Parathyroid adenoma (tissue), 2 donors: ENCODE measurements around the gene HYAL4.
"Not testable (repeated sequence)": the region's sequence is repeated elsewhere in the genome, so short reads cannot be mapped to it uniquely, and the experiment has no call there.

Experiments used
- H2AFZ ChIP-seq: fragments of 300-600 bp; sonication (generic); one replicate; pipeline ENCODE4 v1.7.0; 2017; ENCODE audit warnings: antibody characterized with exemption, mild to moderate bottlenecking
- H3K27ac ChIP-seq: fragments of 300-600 bp; sonication (generic); one replicate; pipeline ENCODE4 v1.7.0; 2017
- H3K27me3 ChIP-seq: fragments of 300-600 bp; sonication (generic); one replicate; pipeline ENCODE4 v1.7.0; 2017; ENCODE audit warnings: low read length; ENCODE audit not compliant: control insufficient read depth, insufficient read depth
- H3K36me3 ChIP-seq: fragments of 300-600 bp; sonication (generic); one replicate; pipeline ENCODE4 v1.7.0; 2017; ENCODE audit warnings: low read length; ENCODE audit not compliant: control insufficient read depth, insufficient read depth
- H3K4me1 ChIP-seq: fragments of 300-600 bp; sonication (generic); one replicate; pipeline ENCODE4 v1.7.0; 2017; ENCODE audit warnings: control low read depth
- H3K4me2 ChIP-seq: fragments of 300-600 bp; sonication (generic); one replicate; pipeline ENCODE4 v1.7.0; 2017; ENCODE audit warnings: low read length
- H3K4me3 ChIP-seq: fragments of 300-600 bp; sonication (generic); one replicate; pipeline ENCODE4 v1.7.0; 2017; ENCODE audit warnings: low read depth, low read length
- H3K79me2 ChIP-seq: fragments of 300-600 bp; sonication (generic); one replicate; pipeline ENCODE4 v1.7.0; 2017; ENCODE audit warnings: control low read depth
- H3K9ac ChIP-seq: fragments of 300-600 bp; sonication (generic); one replicate; pipeline ENCODE4 v1.7.0; 2017; ENCODE audit warnings: mild to moderate bottlenecking
- H3K9me3 ChIP-seq: fragments of 300-600 bp; sonication (generic); one replicate; pipeline ENCODE4 v1.7.0; 2017; ENCODE audit warnings: low read length; ENCODE audit not compliant: control insufficient read depth
- CTCF ChIP-seq: fragments of 300-600 bp; sonication (generic); IDR thresholded peaks from one replicate; pipeline ENCODE4 v1.7.0; 2017; ENCODE audit warnings: antibody characterized with exemption, mild to moderate bottlenecking
- donor health status: primary hyperparathyroidism.

Gene HYAL4

GRCh38 chr7:123823898-123824753 lies 20.8 kb upstream of the HYAL4 start:
- no peak overlapping the region for H3K4me3 ChIP-seq
- no peaks in the 10 kb centered on the region for H3K79me2 ChIP-seq
- H3K27ac ChIP-seq = no peak overlapping the region
- no peaks in the 10 kb centered on the region for H3K4me1 ChIP-seq
- H2AFZ ChIP-seq = no peak overlapping the region
- TF ChIP-seq CTCF = no peak
- H3K27me3 ChIP-seq = no peaks in the 10 kb centered on the region
- H3K4me2 ChIP-seq = no peak overlapping the region
- H3K36me3 ChIP-seq = no peaks in the 10 kb centered on the region
- H3K9ac ChIP-seq = no peak overlapping the region
- H3K9me3 ChIP-seq = no peaks in the 10 kb centered on the region

- Histone ChIP-seq H3K36me3 (no peaks in the 10 kb centered on the region), H3K79me2 (no peaks in the 10 kb centered on the region), H3K4me2 (no peak overlapping the region), H3K27ac (no peak overlapping the region), H3K4me1 (no peaks in the 10 kb centered on the region), H3K9ac (no peak overlapping the region), H2AFZ (no peak overlapping the region), H3K4me3 (no peak overlapping the region), H3K27me3 (no peaks in the 10 kb centered on the region), H3K9me3 (no peaks in the 10 kb centered on the region)
- no peak for TF ChIP-seq CTCF
These were observed 20.3 kb upstream of the HYAL4 start for GRCh38 chr7:123824754-123825067.

GRCh38 chr7:123828805-123829204 lies 16.2 kb upstream of the HYAL4 start:
- Histone ChIP-seq H3K4me3 (no peak overlapping the region), H3K79me2 (no peaks in the 10 kb centered on the region), H3K27me3 (no peaks in the 10 kb centered on the region), H3K36me3 (no peaks in the 10 kb centered on the region), H3K4me1 (no peaks in the 10 kb centered on the region), H3K9me3 (no peaks in the 10 kb centered on the region), H3K9ac (no peak overlapping the region), H3K27ac (no peak overlapping the region), H3K4me2 (no peak overlapping the region), H2AFZ (no peak overlapping the region)
- no peak for TF ChIP-seq CTCF

- no peak overlapping the region for H3K27ac ChIP-seq
- H3K9ac ChIP-seq = no peak overlapping the region
- no peak overlapping the region for H3K4me2 ChIP-seq
- H3K36me3 ChIP-seq = no peaks in the 10 kb centered on the region
- H3K4me1 ChIP-seq = no peaks in the 10 kb centered on the region
- no peaks in the 10 kb centered on the region for H3K79me2 ChIP-seq
- no peaks in the 10 kb centered on the region for H3K9me3 ChIP-seq
- no peak for TF ChIP-seq CTCF
- no peaks in the 10 kb centered on the region for H3K27me3 ChIP-seq
- no peak overlapping the region for H3K4me3 ChIP-seq
- no peak overlapping the region for H2AFZ ChIP-seq
These were observed 8.3 kb upstream of the HYAL4 start for GRCh38 chr7:123836656-123837055.

- H3K27ac ChIP-seq, H3K9ac ChIP-seq, H3K4me3 ChIP-seq, H3K4me1 ChIP-seq, H3K36me3 ChIP-seq, H2AFZ ChIP-seq, H3K79me2 ChIP-seq, H3K27me3 ChIP-seq, H3K9me3 ChIP-seq, H3K4me2 ChIP-seq: not testable (repeated sequence)
These were observed 5.9 kb upstream of the HYAL4 start for GRCh38 chr7:123839106-123839505.

GRCh38 chr7:123844142-123844541 lies 827 bp upstream of the HYAL4 start:
- not testable (repeated sequence) for H3K36me3 ChIP-seq, H3K4me3 ChIP-seq

More at GRCh38 chr7:123844142-123844541, 827 bp upstream of the HYAL4 start:
- not testable (repeated sequence) for H3K79me2 ChIP-seq, H3K4me2 ChIP-seq, H3K27ac ChIP-seq, H3K4me1 ChIP-seq, H2AFZ ChIP-seq, H3K9me3 ChIP-seq, H3K9ac ChIP-seq, H3K27me3 ChIP-seq
